Measurements from ENCODE around the gene FBXW8.
"Not testable (repeated sequence)": the region's sequence is repeated elsewhere in the genome, so short reads cannot be mapped to it uniquely, and the experiment has no call there.

The FBXW8 gene

DNA sequence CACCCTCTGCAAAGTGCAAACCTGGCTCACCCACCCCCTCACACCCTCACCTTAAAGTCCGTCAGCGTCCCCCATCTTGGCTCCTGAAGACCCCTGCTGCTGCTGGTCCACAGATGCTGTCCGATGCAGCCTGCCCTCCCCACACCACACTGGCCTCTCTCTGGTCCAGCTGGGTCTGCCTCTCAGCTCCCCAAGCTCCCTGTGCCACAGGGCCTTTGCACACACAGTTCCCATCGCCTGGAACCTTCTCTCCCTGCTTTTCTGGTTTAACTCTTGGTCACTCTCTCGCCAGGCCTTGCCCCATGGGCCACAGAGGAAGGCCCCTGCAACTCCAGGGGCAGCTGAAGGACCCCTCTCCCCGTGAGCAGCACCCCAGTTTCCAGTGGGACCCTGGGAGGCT, 143.5 kb downstream of the FBXW8 start:
- Histone ChIP-seq H3K4me3 (ENCODE audit: low read depth in 1 of 2, low read length in 2 of 2) (no peak overlapping the region), H3K4me1 (ENCODE audit: control insufficient read depth in 1 of 2, insufficient read depth in 2 of 2, low read length in 2 of 2) (no peaks in the 10 kb centered on the region), H3K27me3 (ENCODE audit: low read depth, low read length) (no peaks in the 10 kb centered on the region), H3K27ac (ENCODE audit: low read length) (no peak overlapping the region), H3K9me3 (ENCODE audit: control insufficient read depth in 1 of 2, low read length in 2 of 2) (no peaks in the 10 kb centered on the region), H3K36me3 (ENCODE audit: control insufficient read depth in 1 of 2, insufficient read depth in 2 of 2, low read length in 2 of 2) (no peaks in the 10 kb centered on the region)

GRCh38 chr12:117057626-117058025, 146.9 kb downstream of the FBXW8 start:
- H3K27me3 ChIP-seq (ENCODE audit: low read depth, low read length) = not testable (repeated sequence)

GRCh38 chr12:117058442-117059072, 147.8 kb downstream of the FBXW8 start:
- H3K36me3 ChIP-seq (ENCODE audit: control insufficient read depth in 1 of 2, insufficient read depth in 2 of 2, low read length in 2 of 2) = no peaks in the 10 kb centered on the region
- H3K4me1 ChIP-seq (ENCODE audit: control insufficient read depth in 1 of 2, insufficient read depth in 2 of 2, low read length in 2 of 2) = no peaks in the 10 kb centered on the region
- no peaks in the 10 kb centered on the region for H3K9me3 ChIP-seq (ENCODE audit: control insufficient read depth in 1 of 2, low read length in 2 of 2)
- no peak overlapping the region for H3K4me3 ChIP-seq (ENCODE audit: low read depth in 1 of 2, low read length in 2 of 2)
- H3K27me3 ChIP-seq (ENCODE audit: low read depth, low read length) = no peaks in the 10 kb centered on the region
- H3K27ac ChIP-seq (ENCODE audit: low read length) = no peak overlapping the region

More at GRCh38 chr12:117057626-117058025, 146.9 kb downstream of the FBXW8 start:
- H3K4me1 ChIP-seq (ENCODE audit: control insufficient read depth in 1 of 2, insufficient read depth in 2 of 2, low read length in 2 of 2); H3K9me3 ChIP-seq (ENCODE audit: control insufficient read depth in 1 of 2, low read length in 2 of 2); H3K4me3 ChIP-seq (ENCODE audit: low read depth in 1 of 2, low read length in 2 of 2); H3K36me3 ChIP-seq (ENCODE audit: control insufficient read depth in 1 of 2, insufficient read depth in 2 of 2, low read length in 2 of 2); H3K27ac ChIP-seq (ENCODE audit: low read length): not testable (repeated sequence)

DNA sequence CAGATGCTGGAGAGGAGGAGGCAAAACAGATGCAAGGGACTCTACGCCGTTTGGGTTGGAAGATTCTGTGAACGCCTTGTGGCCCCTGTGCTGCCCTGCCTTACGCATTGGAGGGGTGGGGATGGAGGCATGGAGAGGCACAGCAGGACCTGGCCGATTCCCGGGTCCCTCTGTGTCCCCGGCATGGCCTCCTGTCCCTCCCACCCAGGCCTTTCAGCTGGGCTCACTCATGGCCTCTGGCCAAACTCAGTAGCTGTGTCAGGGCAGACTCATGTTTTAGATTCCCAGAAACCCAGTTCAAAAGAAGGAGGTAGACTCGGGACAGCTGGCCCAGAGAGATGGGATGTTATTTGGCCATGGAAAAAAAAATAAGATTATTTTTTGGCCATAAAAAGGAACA, 148.4 kb downstream of the FBXW8 start:
- Histone ChIP-seq H3K36me3 (ENCODE audit: control insufficient read depth in 1 of 2, insufficient read depth in 2 of 2, low read length in 2 of 2) (no peaks in the 10 kb centered on the region), H3K4me1 (ENCODE audit: control insufficient read depth in 1 of 2, insufficient read depth in 2 of 2, low read length in 2 of 2) (no peaks in the 10 kb centered on the region), H3K4me3 (ENCODE audit: low read depth in 1 of 2, low read length in 2 of 2) (no peak overlapping the region), H3K9me3 (ENCODE audit: control insufficient read depth in 1 of 2, low read length in 2 of 2) (no peaks in the 10 kb centered on the region), H3K27ac (ENCODE audit: low read length) (no peak overlapping the region), H3K27me3 (ENCODE audit: low read depth, low read length) (no peaks in the 10 kb centered on the region)

DNA sequence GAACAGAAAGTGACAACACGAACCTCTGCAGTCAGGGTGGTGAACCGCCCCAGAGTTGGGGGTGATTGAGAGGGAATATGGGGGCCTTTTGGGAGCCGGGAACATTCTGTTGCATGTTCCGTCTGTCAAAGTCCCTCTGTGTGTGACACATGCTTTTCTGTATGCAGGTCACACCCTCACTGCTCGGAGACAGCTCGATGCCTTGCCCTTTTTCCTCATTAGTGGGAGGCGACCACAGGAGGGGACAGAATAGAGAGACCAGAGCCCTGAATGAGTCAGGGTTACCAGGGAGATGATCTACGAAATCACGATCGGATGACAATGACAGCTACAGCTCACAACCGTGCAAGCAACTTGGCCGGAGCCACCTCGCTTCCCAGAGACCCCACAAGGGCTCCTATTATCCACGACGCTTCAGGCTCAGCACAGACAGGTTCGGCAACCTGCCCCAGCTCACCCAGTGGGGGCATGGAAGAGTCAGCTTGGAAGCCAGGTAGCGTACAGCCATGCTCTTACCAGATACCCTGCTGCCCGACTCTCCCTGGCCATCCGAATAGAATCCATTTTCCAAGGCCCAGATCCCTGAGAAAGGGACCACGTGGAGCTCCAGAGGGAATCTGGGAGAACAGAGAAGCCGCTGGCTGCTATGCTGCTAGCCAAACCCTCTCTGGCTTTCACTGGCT, 149.6 kb downstream of the FBXW8 start:
- Histone ChIP-seq H3K36me3 (ENCODE audit: control insufficient read depth in 1 of 2, insufficient read depth in 2 of 2, low read length in 2 of 2) (no peaks in the 10 kb centered on the region), H3K27me3 (ENCODE audit: low read depth, low read length) (no peaks in the 10 kb centered on the region), H3K4me1 (ENCODE audit: control insufficient read depth in 1 of 2, insufficient read depth in 2 of 2, low read length in 2 of 2) (no peaks in the 10 kb centered on the region), H3K9me3 (ENCODE audit: control insufficient read depth in 1 of 2, low read length in 2 of 2) (no peaks in the 10 kb centered on the region), H3K27ac (ENCODE audit: low read length) (no peak overlapping the region), H3K4me3 (ENCODE audit: low read depth in 1 of 2, low read length in 2 of 2) (no peak overlapping the region)

- Histone ChIP-seq H3K9me3 (ENCODE audit: control insufficient read depth in 1 of 2, low read length in 2 of 2) (no peaks in the 10 kb centered on the region), H3K36me3 (ENCODE audit: control insufficient read depth in 1 of 2, insufficient read depth in 2 of 2, low read length in 2 of 2) (no peaks in the 10 kb centered on the region), H3K27me3 (ENCODE audit: low read depth, low read length) (no peaks in the 10 kb centered on the region), H3K4me1 (ENCODE audit: control insufficient read depth in 1 of 2, insufficient read depth in 2 of 2, low read length in 2 of 2) (no peaks in the 10 kb centered on the region), H3K27ac (ENCODE audit: low read length) (no peak overlapping the region), H3K4me3 (ENCODE audit: low read depth in 1 of 2, low read length in 2 of 2) (no peak overlapping the region)
Measured at GRCh38 chr12:117060929-117061305, 150.2 kb downstream of the FBXW8 start.

DNA sequence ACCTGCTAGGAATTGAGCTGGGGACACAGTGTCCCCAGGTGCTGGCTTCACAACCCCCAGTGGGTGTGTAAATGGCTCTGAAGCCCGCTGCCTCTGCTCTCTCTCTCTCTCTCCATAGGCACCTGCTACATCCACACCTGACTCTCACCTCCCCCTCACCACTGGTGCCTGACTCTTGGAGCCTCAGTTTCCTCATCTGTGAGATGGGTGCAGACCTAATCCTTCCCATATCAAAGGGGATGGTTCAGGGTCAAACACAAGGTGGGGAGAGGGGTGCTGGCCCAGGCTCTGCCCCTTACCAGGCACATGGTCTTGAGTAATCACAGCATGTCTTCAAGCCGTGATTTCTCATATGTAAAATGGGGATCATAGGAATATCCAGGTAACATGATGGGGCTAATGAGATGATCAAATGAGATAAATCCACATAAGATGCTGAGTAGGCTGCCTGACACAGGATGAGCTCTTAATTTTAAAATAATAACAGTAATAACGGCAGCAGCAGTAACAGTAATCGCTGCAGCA, 150.9 kb downstream of the FBXW8 start:
- Histone ChIP-seq H3K4me1 (ENCODE audit: control insufficient read depth in 1 of 2, insufficient read depth in 2 of 2, low read length in 2 of 2) (no peaks in the 10 kb centered on the region), H3K27me3 (ENCODE audit: low read depth, low read length) (no peaks in the 10 kb centered on the region), H3K27ac (ENCODE audit: low read length) (no peak overlapping the region), H3K36me3 (ENCODE audit: control insufficient read depth in 1 of 2, insufficient read depth in 2 of 2, low read length in 2 of 2) (no peaks in the 10 kb centered on the region), H3K4me3 (ENCODE audit: low read depth in 1 of 2, low read length in 2 of 2) (no peak overlapping the region), H3K9me3 (ENCODE audit: control insufficient read depth in 1 of 2, low read length in 2 of 2) (no peaks in the 10 kb centered on the region)

- Histone ChIP-seq H3K36me3 (ENCODE audit: control insufficient read depth in 1 of 2, insufficient read depth in 2 of 2, low read length in 2 of 2) (no peaks in the 10 kb centered on the region), H3K27me3 (ENCODE audit: low read depth, low read length) (no peaks in the 10 kb centered on the region), H3K9me3 (ENCODE audit: control insufficient read depth in 1 of 2, low read length in 2 of 2) (no peaks in the 10 kb centered on the region), H3K4me1 (ENCODE audit: control insufficient read depth in 1 of 2, insufficient read depth in 2 of 2, low read length in 2 of 2) (no peaks in the 10 kb centered on the region), H3K27ac (ENCODE audit: low read length) (no peak overlapping the region), H3K4me3 (ENCODE audit: low read depth in 1 of 2, low read length in 2 of 2) (no peak overlapping the region)
Measured at GRCh38 chr12:117063162-117063911, 152.6 kb downstream of the FBXW8 start.

GRCh38 chr12:117064049-117064448, 153.3 kb downstream of the FBXW8 start:
- Histone ChIP-seq H3K4me1 (ENCODE audit: control insufficient read depth in 1 of 2, insufficient read depth in 2 of 2, low read length in 2 of 2) (no peaks in the 10 kb centered on the region), H3K27me3 (ENCODE audit: low read depth, low read length) (no peaks in the 10 kb centered on the region), H3K4me3 (ENCODE audit: low read depth in 1 of 2, low read length in 2 of 2) (no peak overlapping the region), H3K27ac (ENCODE audit: low read length) (no peak overlapping the region), H3K36me3 (ENCODE audit: control insufficient read depth in 1 of 2, insufficient read depth in 2 of 2, low read length in 2 of 2) (no peaks in the 10 kb centered on the region), H3K9me3 (ENCODE audit: control insufficient read depth in 1 of 2, low read length in 2 of 2) (no peaks in the 10 kb centered on the region)

GRCh38 chr12:117064596-117064995, 153.8 kb downstream of the FBXW8 start:
- H3K27ac ChIP-seq (ENCODE audit: low read length) = no peak overlapping the region
- H3K36me3 ChIP-seq (ENCODE audit: control insufficient read depth in 1 of 2, insufficient read depth in 2 of 2, low read length in 2 of 2) = no peaks in the 10 kb centered on the region
- H3K27me3 ChIP-seq (ENCODE audit: low read depth, low read length) = no peaks in the 10 kb centered on the region
- no peaks in the 10 kb centered on the region for H3K4me1 ChIP-seq (ENCODE audit: control insufficient read depth in 1 of 2, insufficient read depth in 2 of 2, low read length in 2 of 2)
- no peak overlapping the region for H3K4me3 ChIP-seq (ENCODE audit: low read depth in 1 of 2, low read length in 2 of 2)
- H3K9me3 ChIP-seq (ENCODE audit: control insufficient read depth in 1 of 2, low read length in 2 of 2) = no peaks in the 10 kb centered on the region

- Histone ChIP-seq H3K27ac (ENCODE audit: low read length) (no peak overlapping the region), H3K27me3 (ENCODE audit: low read depth, low read length) (no peaks in the 10 kb centered on the region)
Measured at GRCh38 chr12:117067016-117067415, 156.3 kb downstream of the FBXW8 start.

More at GRCh38 chr12:117067016-117067415, 156.3 kb downstream of the FBXW8 start:
- Histone ChIP-seq H3K4me1 (ENCODE audit: control insufficient read depth in 1 of 2, insufficient read depth in 2 of 2, low read length in 2 of 2) (peaks cover 0 to 5% of the 10 kb centered on the region in 2 donors), H3K9me3 (ENCODE audit: control insufficient read depth in 1 of 2, low read length in 2 of 2) (no peaks in the 10 kb centered on the region), H3K36me3 (ENCODE audit: control insufficient read depth in 1 of 2, insufficient read depth in 2 of 2, low read length in 2 of 2) (no peaks in the 10 kb centered on the region), H3K4me3 (ENCODE audit: low read depth in 1 of 2, low read length in 2 of 2) (no peak overlapping the region)
